Activated naive CD8-positive, alpha-beta T cell treated with anti-CD3 and anti-CD28 coated beads, Interleukin-2, amount 10 ng/mL, durations not matched to agents 7 days and 5 days (primary cell): ENCODE measurements around the gene IDUA. TPM values are rescaled to one million over a fixed set of nuclear protein-coding genes. Genes with fewer than 3 reads are reported as not detected.

Experiments
- ATAC-seq: fragments of 150-1000 bp; cut with Tn5 transposase; one replicate; pipeline ENCODE4 v1.10.0; 2021; ENCODE audit warnings: low read depth, moderate library complexity
- POLR2A ChIA-PET: fragments of 350-600 bp; sonication (Branson Sonifier 250); formaldehyde crosslinking; loops from one replicate; lab custom pipeline; 2021; ENCODE audit warnings: antibody characterized with exemption; lab: Charles Lee
- DNase-seq: peaks from one replicate; pipeline ENCODE4 v3.0.0; 2021
- H3K27ac Mint-ChIP-seq: one replicate; pipeline ENCODE4 v1.8.0; 2022; ENCODE audit warnings: mild to moderate bottlenecking, mixed read lengths
- H3K27me3 Mint-ChIP-seq: one replicate; pipeline ENCODE4 v1.8.0; 2022; ENCODE audit warnings: mild to moderate bottlenecking, moderate library complexity, mixed read lengths
- H3K36me3 Mint-ChIP-seq: one replicate; pipeline ENCODE4 v1.8.0; 2021; ENCODE audit warnings: mild to moderate bottlenecking, mixed read lengths
- H3K4me1 Mint-ChIP-seq: one replicate; pipeline ENCODE4 v1.8.0; 2021; ENCODE audit warnings: mixed read lengths
- H3K4me3 Mint-ChIP-seq: one replicate; pipeline ENCODE4 v1.8.0; 2022; ENCODE audit warnings: mild to moderate bottlenecking, moderate library complexity, mixed read lengths
- H3K9me3 Mint-ChIP-seq: one replicate; pipeline ENCODE4 v1.8.0; 2021; ENCODE audit warnings: mixed read lengths
- total RNA-seq, 2 experiments: library from RNA; stranded (reverse); gene quantifications; one replicate each; pipeline ENCODE4 v1.2.3, GENCODE V29; 2021

Gene IDUA
- total RNA-seq, 2 experiments from 2014 or later, result 37.5 to 38.7 TPM

DNA sequence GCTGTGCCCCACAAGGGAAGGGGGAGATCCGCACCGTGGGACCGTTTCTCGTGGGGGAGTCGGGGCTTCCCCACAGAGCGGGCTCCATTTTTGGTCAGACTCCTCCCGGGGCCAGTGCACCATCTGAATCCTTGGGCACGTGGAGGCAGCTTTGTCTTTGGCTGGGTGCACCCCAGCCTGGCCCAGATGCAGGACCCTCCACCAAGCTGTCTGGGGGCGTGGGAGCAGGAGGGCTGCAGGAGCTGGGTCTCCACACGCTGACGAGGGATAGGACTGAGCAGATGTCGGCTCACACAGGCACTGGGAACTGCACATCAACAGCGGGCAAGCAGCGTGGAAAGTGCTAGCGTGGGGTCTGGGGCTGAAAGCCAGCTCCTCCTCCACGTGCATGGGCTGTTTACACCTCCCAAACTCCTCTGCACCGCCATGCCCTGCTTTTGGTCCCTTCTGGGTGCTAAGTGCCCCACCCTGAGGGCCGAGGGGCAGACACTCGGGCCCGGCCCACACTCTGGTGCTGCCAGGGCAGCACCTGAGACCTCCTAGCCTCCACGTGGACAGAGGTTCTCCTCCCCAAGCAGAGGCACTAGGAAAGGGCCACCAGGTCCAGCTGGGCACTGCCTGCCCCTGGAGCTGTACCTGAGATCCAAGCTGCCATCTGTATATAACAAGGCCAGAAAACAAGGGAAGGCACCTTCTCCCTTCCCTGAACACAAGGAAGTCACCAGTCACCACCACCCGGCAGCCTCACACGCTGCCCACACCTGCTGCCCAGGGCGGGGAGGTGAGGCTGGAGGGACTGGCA is 27.3 kb upstream of the IDUA start:
- POLR2A ChIA-PET, result no interaction called here
- Mint-ChIP-seq H3K4me1 (no peaks in the 10 kb centered on the region), H3K36me3 (peaks cover 2% of the 10 kb centered on the region), H3K4me3 (no peak overlapping the region), H3K9me3 (no peaks in the 10 kb centered on the region), H3K27ac (no peak overlapping the region), H3K27me3 (no peaks in the 10 kb centered on the region)
- DNase-seq (no peak), ATAC-seq (no peak)

DNA sequence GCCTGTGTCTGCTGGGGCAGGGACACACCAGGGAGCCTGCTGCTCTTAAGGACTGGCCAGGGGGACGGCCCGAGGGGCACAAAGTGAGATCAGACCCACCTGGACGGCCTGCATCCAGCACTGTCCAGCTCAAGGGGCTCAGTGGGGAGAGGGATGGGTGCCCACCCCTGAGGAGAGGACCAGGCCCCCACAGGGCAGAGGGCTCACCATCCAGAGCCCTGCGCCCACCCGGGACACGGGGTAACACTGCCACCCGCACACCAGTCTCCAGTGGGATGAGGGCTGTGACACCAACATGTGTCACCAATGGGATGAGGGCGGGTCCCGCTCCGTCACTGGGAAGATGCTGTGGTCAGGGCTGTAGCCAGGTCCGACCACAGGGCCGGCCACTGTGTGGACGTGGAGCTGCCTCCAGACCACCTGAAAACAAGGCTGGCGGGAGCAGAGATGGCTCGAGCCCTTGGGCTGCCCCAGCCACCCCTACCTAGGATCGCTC is 26.7 kb upstream of the IDUA start:
- no peaks in the 10 kb centered on the region for H3K9me3 Mint-ChIP-seq
- no peak for ATAC-seq
- no peaks in the 10 kb centered on the region for H3K27me3 Mint-ChIP-seq

DNA sequence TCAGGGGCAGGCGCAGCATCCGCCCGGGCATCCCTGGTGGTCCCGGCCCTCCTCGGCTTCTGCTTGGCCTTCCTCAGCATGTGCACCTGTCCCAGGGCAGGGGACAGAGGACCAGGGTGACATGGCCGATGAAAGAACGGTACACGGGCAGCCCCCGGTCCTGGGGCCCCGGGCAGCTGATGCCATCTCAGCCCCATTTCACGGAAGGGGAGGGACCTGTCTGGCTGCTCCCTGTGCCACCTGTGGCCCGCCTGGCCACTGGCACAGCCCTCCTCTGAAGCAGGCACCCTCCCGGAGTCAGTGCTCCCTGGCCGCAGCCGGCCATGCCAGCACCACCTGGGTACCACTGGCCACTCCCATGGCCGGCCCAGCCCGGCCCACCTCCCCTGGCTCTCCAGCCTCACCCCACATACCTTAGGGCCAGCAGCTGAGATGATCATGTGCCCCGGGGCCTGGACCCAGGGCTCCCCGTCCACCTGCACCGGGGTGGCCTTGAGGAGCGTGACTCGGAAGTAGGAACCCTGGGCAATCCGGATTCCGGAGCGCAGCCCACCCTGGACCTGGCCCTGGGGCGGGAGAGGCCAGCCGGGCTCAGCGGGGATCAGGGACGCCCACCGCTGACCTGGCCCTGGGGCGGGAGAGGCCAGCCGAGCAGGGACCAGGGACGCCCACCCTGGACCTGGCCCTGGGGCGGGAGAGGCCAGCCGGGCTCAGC is 26.1 kb upstream of the IDUA start:
- DNase-seq (no peak), ATAC-seq (no peak)
- Mint-ChIP-seq H3K36me3 (no peaks in the 10 kb centered on the region), H3K27me3 (no peaks in the 10 kb centered on the region), H3K4me1 (no peaks in the 10 kb centered on the region), H3K9me3 (no peaks in the 10 kb centered on the region), H3K4me3 (no peak overlapping the region), H3K27ac (no peak overlapping the region)
- POLR2A ChIA-PET, result no interaction called here

More for the DNA sequence above, 26.7 kb upstream of the IDUA start:
- H3K36me3 Mint-ChIP-seq, result no peaks in the 10 kb centered on the region
- DNase-seq, result no peak
- POLR2A ChIA-PET, result no interaction called here
- no peak overlapping the region for H3K27ac Mint-ChIP-seq
- no peaks in the 10 kb centered on the region for H3K4me1 Mint-ChIP-seq
- H3K4me3 Mint-ChIP-seq, result no peak overlapping the region

DNA sequence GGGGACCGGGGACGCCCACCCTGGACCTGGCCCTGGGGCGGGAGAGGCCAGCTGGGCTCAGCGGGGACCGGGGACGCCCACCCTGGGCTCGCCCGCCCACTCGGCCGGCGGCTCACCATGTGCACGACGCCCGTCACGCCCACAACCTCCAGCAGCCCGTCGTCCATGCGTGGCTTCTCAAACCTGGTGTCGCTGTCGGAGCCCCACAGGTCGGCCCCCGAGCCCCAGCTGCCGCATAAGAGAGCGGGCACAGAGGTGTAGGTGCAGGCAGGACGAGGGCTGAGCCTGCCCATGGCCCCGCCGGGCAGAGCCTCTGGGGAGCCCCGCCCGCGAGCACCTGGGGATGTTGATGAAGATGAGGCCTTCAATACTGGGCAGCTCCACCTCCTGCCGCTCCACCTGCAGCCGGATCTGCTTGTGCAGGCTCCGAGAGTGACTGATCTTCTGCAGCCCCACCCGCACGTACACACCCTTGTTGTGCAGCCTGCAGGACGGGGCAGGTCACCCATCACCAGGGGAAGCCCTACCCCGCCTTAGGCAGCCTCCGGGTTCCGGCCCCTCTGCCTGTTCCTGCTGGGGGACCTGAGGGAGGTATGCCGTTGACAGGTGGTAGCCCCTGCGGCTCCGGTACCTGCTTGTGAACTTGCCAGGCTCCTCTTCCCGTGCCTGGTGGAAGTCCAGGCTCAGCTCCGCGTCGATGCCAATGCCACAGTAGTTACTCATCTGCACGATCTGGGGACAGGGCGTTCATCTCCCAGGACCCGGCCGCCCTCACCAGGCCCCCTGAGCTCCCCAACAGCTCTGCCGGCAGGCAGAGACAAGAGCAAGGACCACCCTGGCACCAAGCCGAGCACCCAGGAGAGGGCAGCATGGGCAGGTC is 25.3 kb upstream of the IDUA start:
- Mint-ChIP-seq H3K4me1 (no peaks in the 10 kb centered on the region), H3K4me3 (no peak overlapping the region), H3K36me3 (peaks cover 1% of the 10 kb centered on the region), H3K27ac (no peak overlapping the region), H3K9me3 (no peaks in the 10 kb centered on the region), H3K27me3 (no peaks in the 10 kb centered on the region)
- POLR2A ChIA-PET, result no interaction called here
- DNase-seq, result no peak
- no peak for ATAC-seq

DNA sequence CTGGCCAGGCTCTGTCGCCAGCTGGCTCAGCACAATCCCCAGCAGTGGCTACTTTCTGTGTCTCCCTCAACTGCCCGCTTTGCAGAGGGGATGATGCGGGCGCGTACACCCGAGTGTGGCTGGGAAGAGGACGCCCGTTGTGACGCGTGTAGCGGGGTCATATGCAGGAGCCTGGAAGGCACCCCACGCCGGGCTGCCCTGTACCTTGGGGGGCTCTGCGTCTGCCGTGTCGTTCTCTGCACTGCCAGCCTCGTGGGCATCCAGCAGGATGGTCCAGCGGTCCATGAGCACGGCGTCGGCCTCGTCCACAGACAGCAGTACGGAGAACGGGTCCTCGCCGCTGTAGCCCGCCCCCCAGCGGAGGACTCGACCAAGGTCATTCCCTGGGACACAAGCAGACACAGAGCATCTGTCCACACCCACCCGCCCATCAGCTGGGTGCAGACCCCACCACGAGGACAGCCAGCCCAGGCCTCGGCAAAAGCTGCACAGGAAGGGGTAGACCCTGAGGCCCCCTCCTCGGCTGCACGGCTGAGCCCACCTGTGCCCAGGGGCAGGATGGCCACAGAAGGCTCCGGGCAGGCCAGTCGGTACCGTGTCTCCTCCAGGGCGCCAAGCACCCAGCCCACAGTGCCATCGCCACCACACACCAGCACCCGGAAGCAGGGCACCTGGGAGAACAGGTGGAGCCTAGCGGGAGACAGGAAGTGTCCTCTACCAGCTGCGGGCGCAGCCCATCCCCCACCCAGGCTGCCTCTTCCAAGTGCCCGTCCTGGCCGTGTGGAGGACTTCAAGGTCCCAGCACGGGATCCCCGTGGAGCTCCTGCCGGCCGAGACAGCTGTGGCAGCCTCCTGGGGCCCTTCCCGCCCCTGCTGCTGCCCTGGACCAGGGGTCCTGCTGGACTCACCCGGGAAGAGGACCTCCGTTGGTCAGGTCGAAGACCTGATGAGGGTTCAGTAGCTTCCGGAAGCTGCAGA is 24.3 kb upstream of the IDUA start:
- Mint-ChIP-seq H3K4me1 (no peaks in the 10 kb centered on the region), H3K9me3 (no peaks in the 10 kb centered on the region), H3K27me3 (no peaks in the 10 kb centered on the region), H3K4me3 (no peak overlapping the region), H3K36me3 (peaks cover 1% of the 10 kb centered on the region), H3K27ac (no peak overlapping the region)
- no peak for DNase-seq
- POLR2A ChIA-PET, result interaction anchor here (0.6 kb wide), 1 partner anchor 9 kb away, joined by 3 read pairs; no protein-coding TSS in a partner anchor
- no peak for ATAC-seq

DNA sequence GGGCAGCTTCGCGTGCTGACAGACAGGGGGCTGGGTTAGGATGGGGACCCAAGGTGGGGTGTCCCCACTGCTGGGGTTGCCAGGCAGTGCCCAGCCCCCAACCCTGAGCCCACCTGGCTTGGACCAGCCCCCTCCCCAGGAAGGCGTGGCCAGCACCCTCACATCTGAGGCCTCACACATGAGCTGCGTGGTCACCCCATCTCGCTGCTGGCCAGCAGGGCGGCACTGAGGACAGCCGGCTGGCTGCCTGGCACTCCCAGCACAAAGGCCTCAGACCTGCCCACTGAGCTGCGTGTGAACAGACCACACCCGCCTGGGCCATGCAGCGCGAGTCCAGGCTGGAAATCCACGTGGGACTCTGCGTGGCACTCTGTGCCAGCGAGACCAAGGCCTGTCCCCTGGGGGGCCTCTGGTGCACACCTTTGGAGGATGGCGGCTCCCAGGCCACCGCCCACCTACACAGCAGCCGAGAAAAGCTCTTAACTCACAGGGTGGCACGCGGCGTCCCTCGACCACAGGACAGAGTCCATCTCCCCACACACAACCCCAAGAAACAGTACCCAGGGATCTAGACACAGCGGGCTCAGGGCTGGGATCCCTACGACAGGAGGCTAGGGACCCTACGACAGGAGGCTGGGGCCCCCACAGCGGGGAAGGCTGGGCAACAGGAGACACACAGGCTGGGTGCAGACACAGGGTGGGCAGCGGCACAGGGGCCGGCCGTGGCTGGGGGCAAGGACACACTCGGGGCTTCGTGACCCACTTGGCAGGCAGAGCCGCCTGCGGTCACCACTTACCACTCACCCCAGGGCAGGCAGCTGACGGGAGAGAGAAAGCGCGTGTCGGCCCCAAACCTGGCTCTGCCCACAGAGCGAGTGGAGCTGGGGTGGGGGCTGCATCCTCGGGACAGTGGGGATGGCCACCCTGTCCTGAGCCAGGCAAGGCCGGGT is 23.3 kb upstream of the IDUA start:
- H3K36me3 Mint-ChIP-seq, result peaks cover 1% of the 10 kb centered on the region
- DNase-seq, result no peak
- H3K4me1 Mint-ChIP-seq, result no peaks in the 10 kb centered on the region
- H3K27ac Mint-ChIP-seq, result no peak overlapping the region
- H3K27me3 Mint-ChIP-seq, result no peaks in the 10 kb centered on the region
- no peak for ATAC-seq
- no peak overlapping the region for H3K4me3 Mint-ChIP-seq
- no peaks in the 10 kb centered on the region for H3K9me3 Mint-ChIP-seq
- POLR2A ChIA-PET, result no interaction called here

DNA sequence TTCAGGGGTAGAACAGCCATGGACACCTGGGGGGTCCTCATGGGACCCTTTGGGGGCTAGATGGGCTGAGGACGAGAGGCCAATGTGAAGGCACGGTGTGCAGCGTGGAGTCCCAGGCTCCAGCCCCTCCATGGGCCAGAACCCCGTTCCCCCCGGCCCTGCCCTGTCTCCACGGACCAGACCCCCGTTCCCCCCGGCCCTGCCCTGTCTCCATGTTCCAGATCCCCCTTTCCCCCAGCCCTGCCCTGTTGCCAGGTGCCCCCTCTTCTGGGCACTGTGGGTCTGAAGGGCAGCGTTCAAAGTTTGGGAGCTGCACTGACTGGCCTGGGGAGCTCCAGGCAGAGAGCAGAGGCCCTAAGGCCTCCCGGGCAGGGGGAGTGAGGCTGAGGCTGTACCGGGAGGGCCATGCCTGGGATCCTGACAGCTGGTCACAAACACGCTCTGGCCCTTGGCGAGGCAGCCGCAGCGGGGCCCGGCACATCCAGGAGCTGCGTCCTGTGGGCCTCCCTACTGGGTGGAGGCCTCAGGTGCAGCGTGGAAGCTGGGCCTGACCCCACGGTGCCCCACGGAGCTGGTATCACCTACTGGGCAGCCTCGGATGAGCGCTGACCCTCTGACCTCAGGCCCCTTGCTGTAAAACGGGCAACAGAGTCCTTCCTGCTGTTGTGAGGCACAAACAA is 22.4 kb upstream of the IDUA start:
- no peaks in the 10 kb centered on the region for H3K4me1 Mint-ChIP-seq
- H3K9me3 Mint-ChIP-seq, result no peaks in the 10 kb centered on the region
- no peak overlapping the region for H3K27ac Mint-ChIP-seq
- H3K27me3 Mint-ChIP-seq, result no peaks in the 10 kb centered on the region
- ATAC-seq (no peak), DNase-seq (no peak)
- H3K36me3 Mint-ChIP-seq, result peaks cover 1% of the 10 kb centered on the region
- POLR2A ChIA-PET, result no interaction called here
- H3K4me3 Mint-ChIP-seq, result no peak overlapping the region

DNA sequence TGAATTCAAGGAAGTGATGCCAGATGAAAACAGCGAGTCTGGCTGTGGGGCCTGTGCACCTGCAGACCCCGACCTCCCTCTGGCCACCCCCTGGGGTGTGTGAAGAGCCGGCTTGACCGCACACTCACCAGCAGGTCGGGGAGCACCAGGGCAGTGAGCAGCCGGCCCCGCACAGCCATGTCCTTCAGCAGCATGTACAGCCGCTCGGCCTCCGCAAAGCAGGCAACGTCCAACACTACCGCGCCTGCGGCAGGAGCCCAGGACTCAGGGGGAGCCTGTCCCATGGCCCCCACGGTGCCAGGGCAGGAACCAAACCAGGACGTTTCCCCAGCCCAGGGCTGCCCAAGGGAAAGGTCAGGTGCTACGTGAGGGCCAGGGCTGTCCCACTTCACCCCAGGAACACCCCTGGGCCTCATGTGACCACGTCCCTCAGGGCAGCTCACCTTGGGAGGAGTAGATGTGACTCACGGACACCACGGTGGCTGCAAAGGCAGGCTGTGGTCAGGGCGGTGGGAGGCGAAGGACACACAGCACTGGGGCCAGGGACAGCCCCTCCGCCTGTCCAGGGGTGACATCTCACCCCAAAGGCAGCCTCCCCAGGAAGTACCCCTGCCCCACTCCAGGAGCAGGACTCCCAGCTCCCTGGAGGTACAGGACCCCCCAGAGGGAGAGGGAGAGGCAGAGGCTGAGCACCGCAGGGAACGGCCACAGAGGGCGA is 21.6 kb upstream of the IDUA start:
- H3K27me3 Mint-ChIP-seq, result no peaks in the 10 kb centered on the region
- ATAC-seq (no peak), DNase-seq (no peak)
- H3K27ac Mint-ChIP-seq, result no peak overlapping the region
- no peaks in the 10 kb centered on the region for H3K9me3 Mint-ChIP-seq
- POLR2A ChIA-PET, result no interaction called here
- peaks cover 1% of the 10 kb centered on the region for H3K36me3 Mint-ChIP-seq
- H3K4me3 Mint-ChIP-seq, result no peak overlapping the region
- H3K4me1 Mint-ChIP-seq, result peaks cover under 1% of the 10 kb centered on the region

DNA sequence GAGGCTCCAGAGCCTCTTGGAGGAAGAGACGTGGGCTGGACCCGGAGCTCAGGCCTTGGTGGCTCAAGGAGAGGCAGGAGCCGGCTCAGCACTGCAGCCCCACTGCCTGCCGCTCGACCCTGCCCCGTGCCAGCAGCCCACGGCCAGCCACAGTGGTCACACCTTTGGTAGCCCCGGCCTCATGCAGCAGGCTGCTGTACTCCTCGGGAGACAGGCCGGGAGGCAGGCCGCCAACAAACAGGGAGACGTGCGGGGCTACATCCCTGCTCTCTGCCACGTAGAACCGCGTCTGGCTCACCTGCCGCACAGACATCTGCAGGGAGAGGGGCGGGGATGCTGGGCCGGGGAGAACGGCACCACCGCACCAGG is 21.1 kb upstream of the IDUA start:
- Mint-ChIP-seq H3K4me3 (no peak overlapping the region), H3K27me3 (no peaks in the 10 kb centered on the region), H3K36me3 (peaks cover 1% of the 10 kb centered on the region), H3K4me1 (peaks cover 6% of the 10 kb centered on the region), H3K9me3 (no peaks in the 10 kb centered on the region), H3K27ac (no peak overlapping the region)
- POLR2A ChIA-PET, result no interaction called here
- DNase-seq, result no peak
- no peak for ATAC-seq

DNA sequence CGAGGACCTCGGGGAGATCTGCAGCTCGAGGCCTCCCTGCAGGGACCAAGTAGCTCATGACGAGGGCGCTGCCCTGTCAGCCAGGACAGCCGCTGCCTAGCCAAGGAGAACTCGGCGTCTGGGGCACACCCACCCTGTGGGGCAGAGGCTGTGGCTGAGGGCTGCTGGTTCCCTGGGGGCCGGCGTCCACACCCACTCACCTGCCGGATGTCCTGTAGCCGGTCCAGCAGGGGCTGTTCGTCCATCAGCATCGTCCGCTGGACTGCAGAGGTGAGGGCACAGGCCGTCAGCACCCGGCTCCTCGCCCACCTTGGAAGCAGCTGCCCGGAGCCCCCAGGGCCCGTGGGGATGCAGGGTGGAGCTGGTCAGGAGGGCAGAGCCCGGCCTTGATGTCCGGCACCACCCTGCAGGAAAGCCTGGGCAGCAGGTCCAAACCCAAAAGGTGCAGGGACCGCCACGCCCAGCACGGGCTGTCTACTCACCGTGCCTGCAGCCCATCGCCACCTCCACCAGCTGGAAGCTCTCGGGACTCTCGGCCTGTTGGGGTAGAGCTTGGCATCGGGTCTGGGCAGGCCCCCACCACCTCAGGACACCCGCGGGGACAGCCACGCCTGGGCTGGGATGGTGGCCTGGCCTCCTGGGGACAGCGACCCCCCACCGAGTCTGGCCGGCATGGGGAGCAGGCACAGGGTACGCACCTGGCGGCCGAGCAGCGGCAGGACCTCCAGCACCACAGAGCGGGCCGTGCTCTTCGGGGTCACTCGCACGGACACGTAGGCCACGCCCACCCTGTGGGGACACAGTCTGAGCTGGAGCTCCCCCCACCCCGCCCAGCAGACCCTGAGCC is 20.4 kb upstream of the IDUA start:
- H3K4me1 Mint-ChIP-seq, result peaks cover 7% of the 10 kb centered on the region
- H3K36me3 Mint-ChIP-seq, result peaks cover 1% of the 10 kb centered on the region
- ATAC-seq (no peak), DNase-seq (no peak)
- no peaks in the 10 kb centered on the region for H3K9me3 Mint-ChIP-seq
- POLR2A ChIA-PET, result no interaction called here
- H3K27me3 Mint-ChIP-seq, result no peaks in the 10 kb centered on the region
- no peak overlapping the region for H3K27ac Mint-ChIP-seq
- H3K4me3 Mint-ChIP-seq, result no peak overlapping the region
